ENCODE data around the gene DGLUCY.

DGLUCY gene

DNA sequence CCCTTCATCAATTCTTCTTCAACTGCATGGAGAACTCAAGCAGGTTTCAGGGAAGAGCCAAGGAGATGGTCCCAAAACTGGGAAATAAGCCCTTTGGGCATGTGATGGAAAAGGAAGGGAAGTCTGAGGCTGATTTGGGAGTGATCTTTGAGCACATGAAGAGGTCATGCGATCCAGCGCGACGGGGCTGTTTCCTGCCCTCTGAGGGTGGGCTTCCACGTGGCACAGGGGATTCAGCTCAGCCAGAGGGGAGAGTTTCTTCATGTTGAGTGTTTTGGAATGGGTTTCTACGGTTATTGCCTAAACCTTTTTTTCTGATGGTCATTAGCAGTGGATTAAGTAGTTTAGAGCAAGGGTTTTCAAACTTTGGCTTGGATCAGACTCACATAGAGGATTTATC is 100.4 kb downstream of the DGLUCY start:
- no peaks in the 10 kb centered on the region for H3K27me3 ChIP-seq
- H3K4me3 ChIP-seq, result no peak overlapping the region
- intact Hi-C loops (cut with DNase I; ENCODE audit: low total_unique reads), result no loop called here
- no peaks in the 10 kb centered on the region for H3K9me3 ChIP-seq
- TF ChIP-seq, protein P1, sequence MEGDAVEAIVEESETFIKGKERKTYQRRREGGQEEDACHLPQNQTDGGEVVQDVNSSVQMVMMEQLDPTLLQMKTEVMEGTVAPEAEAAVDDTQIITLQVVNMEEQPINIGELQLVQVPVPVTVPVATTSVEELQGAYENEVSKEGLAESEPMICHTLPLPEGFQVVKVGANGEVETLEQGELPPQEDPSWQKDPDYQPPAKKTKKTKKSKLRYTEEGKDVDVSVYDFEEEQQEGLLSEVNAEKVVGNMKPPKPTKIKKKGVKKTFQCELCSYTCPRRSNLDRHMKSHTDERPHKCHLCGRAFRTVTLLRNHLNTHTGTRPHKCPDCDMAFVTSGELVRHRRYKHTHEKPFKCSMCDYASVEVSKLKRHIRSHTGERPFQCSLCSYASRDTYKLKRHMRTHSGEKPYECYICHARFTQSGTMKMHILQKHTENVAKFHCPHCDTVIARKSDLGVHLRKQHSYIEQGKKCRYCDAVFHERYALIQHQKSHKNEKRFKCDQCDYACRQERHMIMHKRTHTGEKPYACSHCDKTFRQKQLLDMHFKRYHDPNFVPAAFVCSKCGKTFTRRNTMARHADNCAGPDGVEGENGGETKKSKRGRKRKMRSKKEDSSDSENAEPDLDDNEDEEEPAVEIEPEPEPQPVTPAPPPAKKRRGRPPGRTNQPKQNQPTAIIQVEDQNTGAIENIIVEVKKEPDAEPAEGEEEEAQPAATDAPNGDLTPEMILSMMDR (IDR thresholded peaks at IDR 0.05), result no peak
- H3K4me1 ChIP-seq, result no peaks in the 10 kb centered on the region
- H3K27ac ChIP-seq, result no peak overlapping the region
- H3K36me3 ChIP-seq, result peaks cover 31 to 74% (median 62%) of the 10 kb centered on the region in 3 donors
- DNase-seq, result no peak

GRCh38 chr14:91215381-91215780 is 101.5 kb downstream of the DGLUCY start:
- no peak for DNase-seq
- no peaks in the 10 kb centered on the region for H3K4me1 ChIP-seq
- no peaks in the 10 kb centered on the region for H3K9me3 ChIP-seq
- TF ChIP-seq, protein P1 (IDR thresholded peaks at IDR 0.05), result no peak
- H3K27me3 ChIP-seq, result no peaks in the 10 kb centered on the region
- H3K27ac ChIP-seq, result no peak overlapping the region
- H3K36me3 ChIP-seq, result peaks cover 22 to 65% (median 53%) of the 10 kb centered on the region in 3 donors
- no peak overlapping the region for H3K4me3 ChIP-seq
- intact Hi-C loops (cut with DNase I; ENCODE audit: low total_unique reads), result no loop called here

DNA sequence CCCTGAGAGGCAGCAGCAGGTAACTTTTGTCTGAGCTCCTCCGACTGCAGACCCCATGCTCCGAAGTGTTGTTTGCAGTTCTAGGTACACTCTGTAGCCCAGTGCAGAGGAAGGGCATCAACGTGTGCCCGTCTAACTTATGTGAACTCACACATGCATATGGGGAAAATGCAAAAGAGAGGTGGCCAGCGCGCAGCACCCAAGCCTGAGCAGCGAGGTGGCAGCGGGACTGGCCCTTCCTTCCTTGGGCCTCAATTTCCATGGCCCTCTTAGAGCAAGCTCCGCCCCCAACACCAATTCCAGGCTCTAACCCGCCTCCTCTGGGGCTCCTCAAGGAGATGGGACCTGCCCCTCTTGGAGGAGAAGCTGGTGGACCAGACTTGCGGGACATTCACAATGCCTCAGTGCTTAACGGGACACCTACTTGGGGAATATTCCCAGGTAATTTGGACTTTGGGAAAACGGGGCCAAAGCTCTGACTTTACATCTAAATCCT is 102.9 kb downstream of the DGLUCY start:
- TF ChIP-seq, protein P1 (IDR thresholded peaks at IDR 0.05), result no peak
- DNase-seq, result no peak
- H3K27me3 ChIP-seq, result no peaks in the 10 kb centered on the region
- peaks cover 21 to 56% (median 41%) of the 10 kb centered on the region in 3 donors for H3K36me3 ChIP-seq
- H3K9me3 ChIP-seq, result no peaks in the 10 kb centered on the region
- intact Hi-C loops (cut with DNase I; ENCODE audit: low total_unique reads), result no loop called here
- H3K27ac ChIP-seq, result no peak overlapping the region
- H3K4me3 ChIP-seq, result no peak overlapping the region
- no peaks in the 10 kb centered on the region for H3K4me1 ChIP-seq

DNA sequence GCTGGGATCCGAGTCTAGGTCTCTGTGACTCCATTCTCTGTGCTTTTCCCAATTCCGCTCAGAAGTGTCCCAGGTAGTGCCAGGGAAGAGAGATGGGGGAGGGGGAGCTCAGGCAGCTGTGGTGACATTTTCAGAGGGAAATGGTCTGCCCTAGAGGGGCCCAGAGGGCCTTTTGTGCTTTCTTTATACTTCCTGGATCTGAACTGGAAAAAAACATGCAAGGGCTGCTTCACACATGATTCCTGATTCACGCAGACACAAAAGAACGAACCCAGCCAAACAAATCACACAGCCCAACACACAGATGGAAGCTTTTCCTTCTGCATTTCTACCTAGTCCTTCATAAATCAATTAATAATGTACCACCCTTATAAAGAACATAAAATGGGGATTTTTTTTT is 104.1 kb downstream of the DGLUCY start:
- no peak overlapping the region for H3K27ac ChIP-seq
- TF ChIP-seq, protein P1 (IDR thresholded peaks at IDR 0.05), result no peak
- no peaks in the 10 kb centered on the region for H3K9me3 ChIP-seq
- no peak for DNase-seq
- no peaks in the 10 kb centered on the region for H3K4me1 ChIP-seq
- H3K36me3 ChIP-seq, result peaks cover 12 to 53% (median 34%) of the 10 kb centered on the region in 3 donors
- H3K27me3 ChIP-seq, result no peaks in the 10 kb centered on the region
- H3K4me3 ChIP-seq, result no peak overlapping the region
- intact Hi-C loops (cut with DNase I; ENCODE audit: low total_unique reads), result no loop called here

DNA sequence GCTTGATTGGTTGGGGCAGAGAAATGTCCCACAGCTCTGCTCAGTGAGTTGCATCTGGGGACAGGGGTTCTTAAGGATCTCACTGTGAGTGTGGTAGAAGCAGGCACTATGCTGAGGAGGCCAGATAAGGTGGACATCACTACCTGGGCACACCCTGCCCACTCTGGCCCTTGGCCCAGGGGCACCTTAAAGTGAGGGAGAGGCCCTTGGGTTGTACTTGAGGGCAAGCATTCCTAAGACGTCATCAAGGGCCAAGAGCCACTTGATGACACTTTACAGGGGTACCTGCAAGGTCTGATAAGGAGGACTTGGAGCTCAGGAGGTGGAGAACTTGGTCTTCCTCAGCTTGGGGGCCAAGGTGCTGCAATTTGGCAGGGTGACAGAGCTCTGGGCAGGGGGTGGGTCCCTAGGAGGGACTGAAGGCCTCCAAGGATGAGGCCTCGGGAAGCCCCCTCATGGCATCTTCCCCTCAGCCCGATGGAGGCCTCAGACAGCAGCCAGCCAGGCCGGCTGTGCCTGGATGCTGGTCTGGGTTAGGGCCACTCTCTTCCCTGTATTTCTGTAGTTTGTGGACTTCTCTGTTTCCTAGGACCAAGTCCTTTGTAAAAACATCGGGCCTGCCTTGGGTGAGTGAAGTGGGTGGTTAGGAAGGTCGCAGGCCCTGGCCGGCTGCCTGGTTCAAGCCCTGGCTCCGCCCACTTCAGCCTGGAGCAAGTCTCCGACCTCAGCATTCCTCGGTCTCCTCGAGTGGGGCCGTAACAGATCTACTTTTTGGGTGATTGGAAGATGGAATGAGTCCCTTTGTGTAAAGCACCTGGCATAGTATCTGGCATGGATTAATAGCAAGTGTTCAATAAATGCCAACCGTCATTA is 105.9 kb downstream of the DGLUCY start:
- Histone ChIP-seq H3K27me3 (no peaks in the 10 kb centered on the region), H3K4me1 (no peaks in the 10 kb centered on the region), H3K27ac (no peak overlapping the region), H3K36me3 (peaks cover 22 to 54% (median 35%) of the 10 kb centered on the region in 3 donors), H3K9me3 (no peaks in the 10 kb centered on the region), H3K4me3 (no peak overlapping the region)
- TF ChIP-seq, protein P1 (IDR thresholded peaks at IDR 0.05), result no peak
- DNase-seq, result no peak
- intact Hi-C loops (cut with DNase I; ENCODE audit: low total_unique reads), result no loop called here

Measured in tibial artery (tissue), 4 donors.